Eye (tissue), 1 donor: ENCODE data around the gene MOXD1.

Experiments
- DNase-seq: peaks from one replicate; pipeline ENCODE4 v3.0.0-alpha.2; 2015

The MOXD1 gene

GRCh38 chr6:132399376-132400074 is 1.8 kb downstream of the MOXD1 start:
- no peak for DNase-seq

GRCh38 chr6:132395015-132395597 is 6.2 kb downstream of the MOXD1 start:
- DNase-seq, result no peak

GRCh38 chr6:132392792-132393191 is 8.5 kb downstream of the MOXD1 start:
- DNase-seq, result no peak

GRCh38 chr6:132392270-132392646 is 9.0 kb downstream of the MOXD1 start:
- peak; percentile 24 for DNase-seq

DNA sequence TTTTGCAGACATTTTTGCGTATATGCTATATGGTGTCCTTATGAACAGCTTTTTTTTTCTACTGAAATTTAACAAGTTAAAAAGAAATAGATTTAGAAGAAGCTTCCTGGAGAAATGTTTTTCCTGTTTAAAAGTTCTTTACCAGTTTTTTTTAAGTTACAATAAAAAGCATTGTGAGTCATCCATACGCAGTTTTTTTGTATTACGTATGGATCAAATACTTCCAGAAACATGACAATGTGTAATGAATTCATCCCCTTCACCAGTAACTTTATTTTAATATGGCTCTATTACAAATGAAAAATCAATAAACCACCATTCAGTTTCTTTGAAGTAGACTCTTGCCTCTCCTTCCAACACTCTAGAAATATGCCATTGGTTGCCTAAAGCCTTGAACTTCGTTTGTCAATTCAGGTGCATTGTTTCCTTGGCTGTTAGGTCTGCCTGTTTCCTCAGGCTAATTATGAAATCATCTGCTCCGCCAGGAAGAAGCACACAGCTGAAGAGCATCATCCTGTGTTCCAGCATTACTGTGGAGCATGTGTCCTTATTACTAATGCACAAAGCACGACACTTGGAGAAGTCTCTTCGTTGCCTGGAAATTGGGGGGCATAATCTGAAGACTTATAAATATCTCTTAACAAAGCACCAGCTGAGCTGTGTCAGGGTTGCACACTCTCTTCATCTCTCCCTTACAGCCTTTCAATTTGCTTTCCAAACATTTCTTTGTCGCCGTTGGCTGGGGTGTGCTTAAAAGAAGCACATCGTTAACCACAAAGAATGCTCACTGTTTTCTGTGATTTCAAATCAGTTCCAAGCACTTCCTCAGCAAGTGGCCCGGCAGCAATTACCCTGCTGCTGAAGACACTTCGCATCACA is 9.6 kb downstream of the MOXD1 start:
- peak; percentile 54 for DNase-seq

- DNase-seq, result no peak
Measured at GRCh38 chr6:132390451-132390850, 10.8 kb downstream of the MOXD1 start.

DNA sequence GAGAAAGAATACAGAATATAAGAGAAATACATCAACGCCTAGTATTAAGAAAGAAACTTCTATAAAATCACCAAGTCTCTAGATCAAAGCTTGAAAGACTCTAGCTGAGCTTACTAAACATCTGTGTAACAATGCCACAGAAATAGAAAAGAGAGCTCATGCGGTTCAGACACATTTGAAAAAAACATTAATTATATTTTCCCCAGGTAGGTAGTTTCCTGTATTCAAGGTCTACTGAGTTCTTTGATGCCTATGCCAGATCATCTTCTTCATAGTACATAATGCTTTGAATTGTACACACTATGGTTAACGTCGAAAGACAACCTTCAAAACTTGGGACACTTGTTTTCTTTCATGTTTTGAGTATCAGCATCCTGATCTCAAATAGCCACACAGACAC is 11.3 kb downstream of the MOXD1 start:
- no peak for DNase-seq

GRCh38 chr6:132388291-132388690 is 13.0 kb downstream of the MOXD1 start:
- no peak for DNase-seq

GRCh38 chr6:132382630-132383175 is 18.6 kb downstream of the MOXD1 start:
- no peak for DNase-seq

DNA sequence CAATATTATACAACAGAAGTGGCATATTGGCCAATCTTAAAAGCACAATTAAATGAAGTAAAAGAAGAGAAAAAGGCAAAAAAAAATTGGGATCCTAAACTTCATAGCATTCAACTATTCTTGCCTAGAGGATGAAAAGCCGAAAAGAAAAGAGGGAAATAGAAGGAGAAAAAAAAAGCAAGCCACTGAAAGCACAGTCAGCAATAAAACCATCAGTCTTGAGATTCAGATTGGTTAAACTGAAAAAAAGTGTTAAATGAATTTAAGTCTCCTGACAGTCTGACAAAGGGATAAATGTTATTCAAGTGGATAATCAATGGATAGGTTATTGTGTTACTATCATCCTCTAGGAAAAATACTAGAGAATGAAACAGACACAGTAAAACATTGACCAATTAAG is 19.9 kb downstream of the MOXD1 start:
- DNase-seq, result no peak

GRCh38 chr6:132380358-132381029 is 20.8 kb downstream of the MOXD1 start:
- DNase-seq, result no peak

DNA sequence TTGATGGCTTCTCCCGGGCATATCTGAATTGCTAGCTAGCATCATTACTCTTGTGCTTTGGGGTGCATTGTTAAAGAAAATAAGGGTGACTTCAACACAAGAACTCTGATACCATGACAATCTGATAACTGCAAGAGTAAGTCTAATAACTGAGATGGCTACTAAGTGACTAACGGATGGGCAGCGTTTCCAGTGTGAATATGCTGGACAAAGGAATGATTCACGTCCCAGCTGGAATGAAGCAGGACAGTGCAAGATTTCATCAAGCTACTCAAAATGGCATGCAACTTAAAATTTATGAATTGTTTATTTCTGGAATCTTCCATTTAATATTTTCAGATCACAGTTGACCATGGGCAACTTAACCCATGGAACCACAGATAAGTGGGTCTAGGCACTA is 31.7 kb downstream of the MOXD1 start:
- DNase-seq, result no peak

DNA sequence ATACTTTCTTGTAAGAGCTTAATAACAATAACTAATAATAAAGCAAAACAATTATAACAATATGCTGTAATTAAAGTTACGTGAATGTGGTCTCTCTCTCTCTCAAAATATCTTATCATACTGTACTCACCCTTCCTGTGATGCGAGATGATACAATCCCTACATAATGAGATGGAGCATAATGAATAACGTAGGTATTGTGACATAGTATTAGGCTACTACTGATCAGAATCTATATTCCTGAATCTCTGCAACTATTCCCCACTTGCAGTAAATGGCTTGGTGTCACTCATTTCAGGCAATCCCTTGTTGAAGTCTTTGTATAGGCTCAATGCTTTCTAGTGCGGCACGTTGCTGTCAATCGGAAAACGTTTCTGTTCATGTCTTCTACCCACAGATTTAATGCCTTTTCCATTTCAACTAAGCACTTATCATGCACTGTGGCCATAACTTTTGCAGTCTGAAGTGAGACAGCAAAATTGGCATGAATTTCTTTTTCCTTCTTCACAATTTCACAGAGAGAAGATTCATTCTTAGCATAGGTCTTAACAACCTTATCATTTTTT is 32.3 kb downstream of the MOXD1 start:
- no peak for DNase-seq

GRCh38 chr6:132365281-132365907 is 35.9 kb downstream of the MOXD1 start:
- DNase-seq, result peak; percentile 49

GRCh38 chr6:132364306-132365074 is 36.8 kb downstream of the MOXD1 start:
- no peak for DNase-seq

DNA sequence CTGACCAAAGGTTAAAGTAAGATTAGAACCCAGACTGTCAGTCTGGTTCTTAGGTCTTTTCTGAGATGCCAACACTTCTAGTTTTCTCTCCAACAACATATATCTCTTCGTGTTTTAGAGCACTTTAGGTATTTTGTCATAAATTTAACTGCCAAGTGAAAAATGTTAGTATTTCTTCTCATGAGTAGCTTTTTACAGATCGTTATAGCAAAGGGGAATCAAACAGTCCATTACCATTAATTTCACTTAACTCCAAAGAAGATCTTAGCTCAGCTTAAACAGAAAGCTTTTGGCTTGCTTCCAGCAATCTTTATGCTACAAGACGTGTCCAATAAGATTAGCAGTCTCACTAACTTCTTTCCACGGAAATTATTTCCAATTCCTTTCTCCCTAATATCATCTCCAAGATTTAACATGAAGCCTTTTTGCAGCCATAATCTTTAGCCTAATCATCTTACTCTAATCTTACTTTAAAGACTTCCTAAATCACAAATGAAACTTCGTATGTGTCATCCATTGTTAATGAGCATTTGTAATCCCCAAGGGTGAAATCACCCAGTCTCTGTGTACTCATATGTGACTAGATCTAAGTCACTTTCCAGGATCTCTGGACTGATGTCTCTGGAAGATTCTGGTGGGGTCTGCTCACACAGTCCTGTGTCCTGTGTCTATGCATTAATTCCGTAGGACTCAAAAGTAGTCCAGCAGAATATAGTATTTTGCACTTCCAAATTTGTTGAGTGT is 38.7 kb downstream of the MOXD1 start:
- peak; percentile 44 for DNase-seq

DNA sequence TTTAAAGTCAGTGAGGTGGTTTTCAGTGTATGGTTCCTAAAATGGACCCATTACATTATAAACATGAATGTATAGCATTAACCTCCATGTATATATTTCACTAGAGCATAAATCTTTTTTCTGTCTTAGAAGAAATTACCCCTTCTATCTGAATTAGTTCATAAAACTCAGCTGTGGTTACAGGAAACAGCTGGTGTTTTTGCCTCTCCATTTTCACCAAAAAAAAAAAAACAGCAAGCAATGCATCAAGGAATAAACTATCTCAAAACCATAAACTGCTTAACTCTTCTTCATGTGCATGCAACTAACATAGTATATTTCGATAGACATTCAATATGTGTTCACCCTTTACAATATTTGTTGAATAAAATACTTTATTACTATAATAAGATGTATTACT is 40.2 kb downstream of the MOXD1 start:
- no peak for DNase-seq

DNA sequence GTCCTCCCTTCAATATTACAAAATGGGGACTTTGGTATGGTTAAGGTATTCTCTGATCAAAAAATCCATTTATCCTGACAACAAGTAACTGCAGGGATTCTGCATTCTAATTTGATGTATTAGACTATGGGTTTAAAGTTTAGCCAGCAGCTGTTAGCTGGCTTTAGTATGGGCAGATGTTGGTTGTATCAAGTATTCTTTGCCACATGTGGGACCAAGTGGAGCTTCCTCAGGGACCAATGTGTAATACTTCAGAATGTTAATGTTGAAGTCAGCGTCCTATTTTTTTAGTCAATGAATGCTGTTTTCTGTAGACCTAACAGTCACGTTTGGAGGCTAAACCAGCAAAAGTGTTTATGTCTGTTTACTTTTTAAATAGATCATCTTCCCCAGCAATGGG is 41.4 kb downstream of the MOXD1 start:
- no peak for DNase-seq

DNA sequence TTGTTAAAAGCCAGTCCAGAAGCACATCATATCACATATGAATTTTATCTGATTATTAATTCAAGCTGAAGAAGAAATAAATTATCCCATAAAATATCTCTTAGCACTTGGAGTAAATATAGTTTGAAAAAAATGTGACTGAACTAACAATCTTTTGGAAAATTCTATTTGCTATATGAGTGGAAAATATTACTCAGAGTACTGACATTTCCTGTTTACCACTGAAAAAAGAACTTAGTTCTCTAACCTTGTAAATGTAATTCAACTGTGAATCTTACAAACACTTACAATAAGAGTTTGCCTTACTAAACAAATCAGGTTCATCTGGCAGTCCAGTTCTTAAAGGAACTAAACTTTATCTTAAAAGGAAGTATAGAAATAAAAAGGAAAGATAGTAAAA is 44.2 kb downstream of the MOXD1 start:
- DNase-seq, result no peak

GRCh38 chr6:132354517-132355167 is 46.6 kb downstream of the MOXD1 start:
- DNase-seq, result no peak
